GM21723 (cell line): ENCODE data around the gene IGFBP2.

Experiments used
- ATAC-seq: cut with Tn5 transposase; IDR thresholded peaks from one replicate; pipeline ENCODE4 v1.9.1; 2021; ENCODE audit warnings: mild to moderate bottlenecking, moderate library complexity; ENCODE audit not compliant: unreplicated experiment

IGFBP2 gene

DNA sequence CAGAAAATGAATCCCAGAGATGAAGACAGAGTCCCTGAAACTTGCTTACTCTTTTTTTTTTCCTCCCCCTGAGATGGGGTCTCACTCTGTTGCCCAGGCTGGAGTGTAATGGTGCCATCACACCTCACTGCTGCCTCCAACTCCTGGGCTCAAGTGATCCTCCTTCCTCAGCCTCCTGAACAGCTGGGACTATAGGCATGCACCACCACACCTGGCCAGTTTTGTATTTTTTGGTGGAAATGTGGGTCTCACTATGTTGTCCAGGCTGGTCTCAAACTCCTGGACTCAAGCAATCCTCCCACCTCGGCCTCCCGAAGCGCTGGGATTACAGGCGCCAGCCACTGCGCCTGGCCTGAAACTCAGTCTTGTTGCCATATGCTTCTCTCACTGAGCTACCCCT lies 27.8 kb downstream of the IGFBP2 start:
- no peak for ATAC-seq

DNA sequence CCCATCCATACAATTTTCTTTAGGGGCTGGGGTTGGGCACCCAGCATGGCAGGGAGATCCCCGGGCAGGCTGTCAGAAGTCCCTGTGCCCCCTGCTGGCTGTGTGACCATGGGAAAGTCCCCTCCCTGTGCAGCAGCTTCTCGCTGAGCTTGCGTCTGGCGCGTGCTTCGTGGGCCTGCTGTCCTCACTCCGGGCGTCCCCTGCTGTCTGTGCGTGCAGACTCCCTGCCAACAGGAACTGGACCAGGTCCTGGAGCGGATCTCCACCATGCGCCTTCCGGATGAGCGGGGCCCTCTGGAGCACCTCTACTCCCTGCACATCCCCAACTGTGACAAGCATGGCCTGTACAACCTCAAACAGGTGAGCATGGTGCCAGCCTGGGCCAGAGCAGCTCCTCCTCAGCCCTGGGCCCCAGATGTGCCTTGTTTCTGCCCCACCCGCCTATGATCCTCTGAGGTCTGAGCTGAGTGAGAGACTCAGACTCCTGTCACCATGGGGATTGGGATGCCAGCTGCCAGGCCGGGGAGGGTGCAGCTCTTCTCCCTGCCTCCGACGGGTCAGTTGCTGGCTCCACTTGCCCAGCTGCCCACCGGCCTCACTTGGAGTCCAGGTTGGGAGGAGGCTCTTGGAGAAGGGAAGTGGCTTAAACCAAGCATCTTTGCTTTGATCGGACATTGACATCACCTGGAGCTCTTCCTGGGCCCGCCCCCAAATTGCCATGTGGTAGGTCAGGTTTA lies 28.6 kb downstream of the IGFBP2 start:
- no peak for ATAC-seq

DNA sequence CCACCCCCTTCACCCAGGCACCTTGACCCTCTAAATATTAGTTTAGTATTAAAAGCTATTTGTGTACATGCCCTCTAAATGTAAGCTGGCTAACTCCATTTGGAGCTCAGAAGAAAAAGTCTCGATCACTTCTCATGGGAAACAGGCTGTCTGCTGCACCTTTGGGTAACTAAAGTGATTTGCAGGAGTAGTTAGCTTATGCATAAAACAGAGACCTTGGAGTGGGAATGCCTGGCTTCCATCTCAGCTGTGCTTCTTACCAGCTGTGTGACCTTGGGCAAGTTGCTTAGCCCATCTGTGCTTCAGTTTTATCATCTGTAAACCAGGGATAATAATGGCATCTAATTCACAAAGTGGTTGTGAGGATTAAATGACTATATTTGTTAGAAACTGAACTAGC lies 29.9 kb downstream of the IGFBP2 start:
- ATAC-seq: no peak

GRCh38 chr2:216663846-216664245 lies 30.6 kb downstream of the IGFBP2 start:
- no peak for ATAC-seq

DNA sequence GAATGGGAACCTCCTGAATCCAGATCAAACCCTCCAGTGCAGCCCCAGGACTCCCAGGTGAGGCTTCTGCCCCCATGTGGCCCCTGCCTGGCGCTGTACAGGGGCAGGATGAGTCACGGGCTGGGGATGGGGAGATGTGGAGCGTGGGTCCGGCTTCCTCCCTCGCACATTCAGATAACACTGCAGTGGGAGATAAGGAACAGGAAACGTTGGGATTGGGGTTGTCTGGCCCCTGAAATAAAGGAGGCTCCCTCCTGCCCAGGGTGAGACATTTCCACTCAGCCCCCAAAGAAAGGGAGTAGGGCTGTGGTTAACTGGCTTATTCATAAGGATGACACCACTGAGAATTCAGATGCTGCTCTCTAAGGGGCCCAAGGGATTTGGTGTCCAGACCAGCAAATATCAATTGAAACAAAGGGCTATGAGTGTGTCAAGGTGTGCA lies 31.4 kb downstream of the IGFBP2 start:
- no peak for ATAC-seq

DNA sequence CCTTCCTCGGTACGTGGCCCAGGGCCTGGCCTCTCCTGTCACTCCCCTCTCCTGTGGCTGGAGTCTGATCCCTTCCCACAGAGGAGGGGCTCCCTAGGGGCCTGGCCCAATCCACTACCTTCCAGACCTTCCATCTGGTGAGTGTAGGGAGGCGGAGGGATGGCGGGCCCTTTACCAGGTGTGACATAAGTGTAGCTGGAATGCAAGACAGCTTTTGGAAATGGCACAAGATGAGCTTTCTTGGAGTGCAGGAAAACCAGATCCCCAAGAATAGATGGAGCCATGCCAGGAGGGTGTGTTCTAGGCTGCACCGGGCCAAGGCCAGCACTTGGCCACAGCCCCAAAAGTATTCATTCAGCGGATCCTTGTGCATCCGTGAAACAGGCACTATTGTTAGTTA lies 32.0 kb downstream of the IGFBP2 start:
- no peak for ATAC-seq

- ATAC-seq: no peak
Observed at GRCh38 chr2:216665717-216666116, 32.5 kb downstream of the IGFBP2 start.

DNA sequence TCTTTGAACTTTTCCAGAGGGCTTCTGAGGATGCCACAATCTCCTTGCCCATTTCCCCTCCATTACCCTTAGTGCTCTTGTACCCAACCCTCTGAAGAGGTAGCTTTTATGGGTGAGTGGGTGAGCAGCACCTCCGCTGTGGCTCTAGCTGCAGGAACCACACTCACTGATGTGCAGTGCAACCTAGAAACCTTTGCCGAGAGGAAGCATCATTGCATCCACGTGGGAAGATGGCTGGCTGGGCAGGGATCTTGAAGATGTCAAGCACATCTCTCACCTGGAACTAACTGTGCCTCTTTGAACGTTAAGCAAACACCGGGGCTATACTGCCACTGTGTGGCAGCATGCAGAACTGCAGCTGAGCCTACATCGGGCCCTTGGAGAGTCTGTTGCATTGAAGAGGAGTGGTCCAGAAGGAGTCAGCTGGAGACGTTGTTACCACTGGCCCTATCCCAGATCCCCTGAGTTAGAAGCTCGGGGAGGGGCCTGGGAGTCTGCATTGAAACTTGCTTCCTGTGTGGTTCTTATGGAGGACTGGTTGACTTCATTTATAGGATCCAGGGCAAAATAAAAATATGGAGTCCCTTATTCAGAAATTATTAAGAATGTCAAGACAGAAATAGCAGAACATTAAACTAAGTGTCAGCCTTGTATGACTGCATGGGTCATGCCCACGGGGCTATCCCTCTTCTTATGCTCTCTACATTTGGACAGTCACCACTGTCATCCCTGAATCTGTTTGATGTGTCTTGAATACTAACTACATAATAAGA lies 33.4 kb downstream of the IGFBP2 start:
- peak; percentile 85 for ATAC-seq

- ATAC-seq: no peak
Observed at GRCh38 chr2:216670266-216671080, 37.3 kb downstream of the IGFBP2 start.

DNA sequence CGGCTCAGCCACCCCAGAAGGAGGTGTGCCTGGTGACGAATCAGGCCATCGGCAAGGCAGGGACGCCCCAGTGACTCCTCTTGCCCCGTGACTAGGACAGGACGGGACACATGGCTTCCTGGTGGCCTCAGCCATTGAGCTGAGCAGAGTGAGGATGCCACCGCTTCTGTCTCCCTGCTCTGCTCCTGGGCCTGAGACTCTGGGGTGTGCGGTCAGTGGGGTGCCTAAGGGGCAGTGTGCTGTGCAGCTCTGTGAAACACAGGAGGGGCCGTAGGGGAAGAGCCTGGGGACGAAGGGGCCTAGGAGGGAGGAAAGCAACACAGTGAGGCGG lies 37.8 kb downstream of the IGFBP2 start:
- no peak for ATAC-seq

DNA sequence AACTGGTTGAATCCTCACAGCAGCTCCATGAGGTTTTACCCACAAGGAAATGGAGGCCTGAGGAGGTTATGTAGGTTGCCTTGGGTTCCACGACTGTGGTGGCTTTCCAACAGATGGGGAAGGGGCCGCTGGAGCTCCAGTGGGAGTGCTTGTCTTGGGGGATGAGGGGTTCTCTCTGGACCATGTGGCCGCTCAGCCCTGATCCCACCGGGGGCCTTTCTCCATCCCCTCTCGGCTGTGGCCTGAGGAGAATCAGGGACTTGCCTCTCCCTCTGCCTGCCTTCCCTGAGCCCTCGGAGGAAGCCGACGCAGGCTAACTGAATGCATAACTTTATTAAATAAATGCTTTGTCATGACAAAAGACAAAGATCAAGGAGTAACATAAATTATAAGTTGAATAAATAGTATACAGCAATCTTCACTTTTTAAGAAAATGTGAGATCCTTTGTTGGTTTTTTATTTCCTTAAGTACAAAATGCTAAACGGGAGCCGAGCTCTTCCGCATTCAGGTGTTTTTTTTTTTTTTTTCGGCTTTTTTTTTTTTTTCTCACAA lies 38.6 kb downstream of the IGFBP2 start:
- no peak for ATAC-seq

DNA sequence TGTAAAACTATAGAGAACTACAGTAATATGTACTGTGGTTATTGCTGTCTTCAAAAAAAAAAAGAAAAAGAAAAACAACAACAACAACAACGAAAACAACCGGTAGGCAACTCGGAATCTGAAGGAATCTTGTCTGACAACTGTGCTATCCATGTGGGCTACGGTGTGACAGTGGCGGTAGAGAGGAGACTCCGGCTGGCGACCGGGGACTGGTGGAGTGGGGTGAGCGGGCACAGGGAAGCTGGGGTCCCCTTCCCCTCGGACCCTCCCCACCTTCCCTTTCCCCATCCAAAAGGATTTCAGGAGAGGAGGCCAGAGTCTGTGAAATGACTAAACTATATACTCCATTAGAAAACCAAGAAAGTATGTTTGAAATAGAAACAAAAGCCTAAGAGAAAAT lies 39.2 kb downstream of the IGFBP2 start:
- no peak for ATAC-seq

DNA sequence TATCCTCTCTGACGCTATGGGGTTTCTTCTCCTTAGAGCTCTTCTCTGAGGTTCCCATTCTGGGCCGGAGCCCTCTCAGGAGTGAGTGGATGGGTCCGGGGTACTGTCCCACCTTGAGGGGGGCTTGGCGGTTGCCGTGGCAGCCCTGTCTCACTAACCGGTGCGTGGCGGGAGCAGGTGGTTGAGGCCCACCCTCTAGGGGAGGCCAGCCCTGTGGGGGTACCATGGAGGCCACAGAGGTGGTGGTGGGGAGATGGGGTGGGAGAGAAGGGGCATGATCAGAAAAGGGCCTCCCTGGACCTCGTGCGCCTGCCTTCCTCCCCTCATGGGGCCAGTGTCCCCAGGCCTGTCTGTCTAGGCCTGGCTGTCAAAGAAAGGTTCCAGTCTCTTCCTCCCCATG lies 39.8 kb downstream of the IGFBP2 start:
- ATAC-seq: no peak

DNA sequence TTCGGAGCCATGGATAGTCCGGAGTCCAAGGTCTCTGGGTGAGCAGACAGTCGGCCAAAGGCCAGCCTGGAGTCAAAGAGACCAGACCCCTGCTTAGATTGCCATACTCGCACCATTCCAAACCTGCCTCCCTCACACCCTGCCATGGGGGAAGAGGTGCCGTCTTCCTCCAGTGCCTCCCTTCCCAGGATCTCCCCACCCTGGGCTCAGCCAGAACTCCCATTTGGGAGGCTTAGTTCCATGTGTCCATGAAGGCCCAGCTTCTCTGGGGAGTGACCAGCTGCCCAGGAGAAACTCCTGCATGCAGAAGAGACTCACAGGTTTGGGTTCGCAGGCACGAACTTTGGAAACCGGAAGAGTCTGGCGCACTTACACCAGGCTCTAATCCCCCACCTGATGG lies 40.4 kb downstream of the IGFBP2 start:
- no peak for ATAC-seq

DNA sequence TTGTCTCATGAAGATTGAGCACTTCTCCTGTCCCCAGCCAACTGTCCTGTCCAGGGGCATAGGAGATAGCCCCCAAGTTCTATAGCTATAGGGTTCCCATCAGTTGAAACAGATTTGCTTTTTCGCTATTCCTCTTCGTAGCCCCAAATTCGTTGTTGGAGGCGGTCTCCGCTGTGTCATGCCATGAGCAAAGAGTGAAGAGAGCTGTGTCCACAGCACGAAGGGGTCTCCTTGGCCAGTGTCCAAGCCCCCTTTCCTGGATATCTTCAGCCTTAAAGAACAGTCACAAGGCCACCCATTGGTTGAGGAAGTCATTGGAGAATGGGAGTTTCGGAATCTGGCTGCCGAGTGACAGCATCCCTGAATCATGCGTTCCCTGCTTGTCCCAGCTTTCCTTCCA lies 41.2 kb downstream of the IGFBP2 start:
- ATAC-seq: no peak

GRCh38 chr2:216676630-216677029 lies 43.4 kb downstream of the IGFBP2 start:
- ATAC-seq: no peak

GRCh38 chr2:216677439-216678097 lies 44.3 kb downstream of the IGFBP2 start:
- no peak for ATAC-seq

GRCh38 chr2:216678098-216678465 lies 44.9 kb downstream of the IGFBP2 start:
- no peak for ATAC-seq

- no peak for ATAC-seq
Observed at GRCh38 chr2:216678813-216679657, 45.8 kb downstream of the IGFBP2 start.

DNA sequence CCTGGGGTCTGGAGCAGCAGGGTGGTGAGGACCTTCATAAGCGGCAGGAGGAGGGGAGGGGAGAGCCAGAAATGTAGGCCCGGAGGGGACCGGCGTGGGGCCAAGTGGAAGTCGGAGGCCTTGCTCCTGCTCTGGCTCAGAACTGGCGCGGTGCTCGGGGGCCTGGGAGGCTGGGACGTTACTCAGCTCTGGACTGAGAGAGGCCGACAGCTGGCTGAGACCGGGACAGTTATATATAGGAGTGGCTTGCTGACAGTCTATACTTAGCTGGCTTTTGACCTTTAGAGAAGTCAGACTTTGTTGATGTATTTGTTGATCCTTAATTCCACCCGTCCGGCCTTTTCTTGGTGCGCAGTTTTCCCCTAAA lies 46.4 kb downstream of the IGFBP2 start:
- no peak for ATAC-seq
